C4-2B (cell line): ENCODE data around the gene DGKI.

Experiments
- CTCF ChIP-seq: fragments of 450-650 bp; conservative IDR thresholded peaks from 2 replicates; pipeline ENCODE4 v1.5.1; 2017; ENCODE audit warnings: mild to moderate bottlenecking
- ZFX ChIP-seq: fragments of 450-650 bp; IDR thresholded peaks from 2 replicates; pipeline ENCODE4 v1.6.1; 2017

DNA sequence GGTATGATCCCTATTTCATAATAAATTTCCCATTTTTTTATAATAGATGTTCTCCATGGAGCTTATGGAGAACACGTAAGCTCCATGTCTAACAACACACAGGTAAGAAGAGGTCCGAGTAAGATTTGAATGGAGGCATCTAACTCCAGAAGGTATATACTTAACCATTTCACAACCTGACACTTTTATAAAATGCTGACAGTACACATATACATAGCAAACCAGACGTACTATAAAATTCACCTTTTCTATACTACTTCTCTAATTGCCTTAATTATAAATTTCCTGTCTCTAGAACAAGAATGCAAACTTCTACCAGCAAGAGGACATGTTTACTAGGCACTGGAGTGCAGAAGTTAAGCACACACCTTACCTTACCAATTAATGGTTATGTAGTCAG lies 151.3 kb downstream of the DGKI start:
- no peak for TF ChIP-seq CTCF
- TF ChIP-seq ZFX, result no peak
